ENCODE measurements around the gene FOXP4.

The FOXP4 gene

GRCh38 chr6:41643899-41644269 lies 97.7 kb downstream of the FOXP4 start:
- no peak for TF ChIP-seq CTCF (IDR thresholded peaks at IDR 0.05; ENCODE audit: insufficient read depth, low read length, missing control alignments)
- CTCF ChIA-PET, result interaction anchor here (1.1 to 1.2 kb wide), 2 partner anchors 14 to 276 kb away, joined by 3 to 7 read pairs; no protein-coding TSS in a partner anchor
- POLR2A ChIA-PET, result no interaction called here
- no peak overlapping the region for H3K4me3 ChIP-seq (ENCODE audit: low read depth, low read length)
- DNase-seq (ENCODE audit: low read depth, low spot score), result no peak

- H3K4me3 ChIP-seq (ENCODE audit: low read depth, low read length), result no peak overlapping the region
- DNase-seq (ENCODE audit: low read depth, low spot score), result no peak
- TF ChIP-seq CTCF (IDR thresholded peaks at IDR 0.05; ENCODE audit: insufficient read depth, low read length, missing control alignments), result no peak
- CTCF ChIA-PET, result interaction anchor here (1.1 to 1.2 kb wide), 2 partner anchors 14 to 276 kb away, joined by 3 to 7 read pairs; no protein-coding TSS in a partner anchor
- POLR2A ChIA-PET, result no interaction called here
These were observed 98.2 kb downstream of the FOXP4 start for GRCh38 chr6:41644297-41644879.

DNA sequence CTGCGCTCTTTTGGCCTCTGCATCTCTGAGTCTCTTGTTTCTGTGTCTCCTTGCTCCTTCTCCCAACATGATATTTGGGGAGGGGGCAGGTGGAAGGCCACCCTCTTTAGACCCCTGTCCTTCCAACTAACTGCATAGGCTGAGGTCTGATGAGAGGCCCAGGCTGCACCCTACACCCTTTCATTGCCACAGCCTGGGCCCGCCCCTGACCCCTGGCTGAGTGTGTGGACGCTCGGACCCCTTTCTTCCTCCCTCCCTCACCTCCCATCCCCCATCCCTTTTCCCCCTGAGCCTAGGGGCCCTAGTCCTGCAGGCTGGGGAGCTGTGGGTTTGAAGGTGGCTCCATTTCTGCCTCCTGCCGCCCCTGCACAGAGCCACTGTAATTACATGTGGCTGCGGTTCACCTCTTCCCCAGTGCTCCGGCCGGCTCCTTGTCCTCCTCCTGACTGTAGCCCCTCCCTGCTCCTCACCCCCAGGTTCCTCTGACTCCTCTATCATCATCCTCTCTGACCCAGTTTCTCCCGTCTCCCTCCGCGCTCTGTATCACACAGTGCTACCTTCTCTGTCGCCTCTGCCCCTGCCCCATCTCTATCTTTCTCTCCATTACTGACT lies 98.9 kb downstream of the FOXP4 start:
- no peak for DNase-seq (ENCODE audit: low read depth, low spot score)
- CTCF ChIA-PET, result interaction anchor here (0.8 to 1.2 kb wide), 3 partner anchors 13 to 39 kb away, joined by 3 read pairs; no protein-coding TSS in a partner anchor
- no peak for TF ChIP-seq CTCF (IDR thresholded peaks at IDR 0.05; ENCODE audit: insufficient read depth, low read length, missing control alignments)
- POLR2A ChIA-PET, result no interaction called here
- no peak overlapping the region for H3K4me3 ChIP-seq (ENCODE audit: low read depth, low read length)

GRCh38 chr6:41646026-41646795 lies 100.0 kb downstream of the FOXP4 start:
- no peak for TF ChIP-seq CTCF (IDR thresholded peaks at IDR 0.05; ENCODE audit: insufficient read depth, low read length, missing control alignments)
- POLR2A ChIA-PET, result no interaction called here
- DNase-seq (ENCODE audit: low read depth, low spot score), result no peak
- CTCF ChIA-PET, result interaction anchor here (0.8 to 4.6 kb wide), 6 partner anchors 11 to 278 kb away, joined by 3 to 17 read pairs (median 4); no protein-coding TSS in a partner anchor
- no peak overlapping the region for H3K4me3 ChIP-seq (ENCODE audit: low read depth, low read length)

DNA sequence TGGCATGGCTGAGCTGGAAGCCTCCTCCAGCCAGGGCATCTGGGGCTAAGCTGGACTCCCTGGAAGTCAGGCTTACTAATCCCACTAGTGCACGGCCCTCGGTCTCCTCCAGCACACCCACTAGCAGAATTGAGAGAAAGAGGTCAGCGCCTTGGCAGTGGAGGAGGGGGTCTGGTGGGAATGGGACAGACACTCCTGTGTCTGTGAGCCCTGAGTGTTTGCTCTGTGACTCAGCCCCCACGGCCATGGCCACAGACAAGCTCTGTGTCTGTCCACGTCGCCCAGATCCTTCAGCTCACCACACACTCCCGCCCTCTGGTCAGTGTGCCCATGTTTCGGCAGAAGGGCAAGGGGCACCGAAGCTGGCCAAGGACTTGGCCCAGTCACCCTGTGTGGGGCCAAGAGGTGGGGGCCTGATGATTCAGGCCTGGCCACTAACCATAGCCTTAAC lies 100.9 kb downstream of the FOXP4 start:
- ChIA-PET CTCF (interaction anchor here (0.8 to 4.6 kb wide), 5 partner anchors 10 to 279 kb away, joined by 3 to 17 read pairs (median 5); no protein-coding TSS in a partner anchor), POLR2A (no interaction called here)

More for the DNA sequence above, 100.9 kb downstream of the FOXP4 start:
- no peak for DNase-seq (ENCODE audit: low read depth, low spot score)
- TF ChIP-seq CTCF (IDR thresholded peaks at IDR 0.05; ENCODE audit: insufficient read depth, low read length, missing control alignments), result no peak
- H3K4me3 ChIP-seq (ENCODE audit: low read depth, low read length), result no peak overlapping the region

Data from AG04449 (cell line).